Stimulated activated naive CD8-positive, alpha-beta T cell treated with anti-CD3 and anti-CD28 coated beads, Interleukin-15, Interleukin-2, amounts not matched to agents 100 ng/mL and 50 ng/mL, for 24 hours (primary cell): Measurements from ENCODE around the gene ACSM6.
A peak's percentile ranks its signal among the peaks of the same experiment; 100 is the strongest.
"Not testable (repeated sequence)": the region's sequence is repeated elsewhere in the genome, so short reads cannot be mapped to it uniquely, and the experiment has no call there.

Experiments used
- H3K27ac Mint-ChIP-seq: one replicate; pipeline ENCODE4 v1.8.0; 2021; ENCODE audit warnings: mild to moderate bottlenecking, mixed read lengths
- H3K27me3 Mint-ChIP-seq: one replicate; pipeline ENCODE4 v1.8.0; 2021; ENCODE audit warnings: mixed read lengths
- H3K36me3 Mint-ChIP-seq: one replicate; pipeline ENCODE4 v1.8.0; 2021; ENCODE audit warnings: low read depth, mixed read lengths
- H3K4me1 Mint-ChIP-seq: one replicate; pipeline ENCODE4 v1.8.0; 2021; ENCODE audit warnings: low read depth, mixed read lengths
- H3K4me3 Mint-ChIP-seq: one replicate; pipeline ENCODE4 v1.8.0; 2021; ENCODE audit warnings: mild to moderate bottlenecking, mixed read lengths
- H3K9me3 Mint-ChIP-seq: one replicate; pipeline ENCODE4 v1.8.0; 2021; ENCODE audit warnings: mixed read lengths

Gene ACSM6

GRCh38 chr10:95201736-95202135 lies 7.7 kb downstream of the ACSM6 start:
- H3K36me3 Mint-ChIP-seq: no peaks in the 10 kb centered on the region
- H3K9me3 Mint-ChIP-seq: no peaks in the 10 kb centered on the region
- H3K4me1 Mint-ChIP-seq: no peaks in the 10 kb centered on the region
- H3K4me3 Mint-ChIP-seq: no peak overlapping the region
- no peak overlapping the region for H3K27ac Mint-ChIP-seq
- H3K27me3 Mint-ChIP-seq: no peaks in the 10 kb centered on the region

- not testable (repeated sequence) for H3K9me3 Mint-ChIP-seq, H3K4me3 Mint-ChIP-seq, H3K36me3 Mint-ChIP-seq
Observed at GRCh38 chr10:95202865-95203264, 8.8 kb downstream of the ACSM6 start.

GRCh38 chr10:95208702-95209391 lies 14.8 kb downstream of the ACSM6 start:
- Mint-ChIP-seq H3K9me3 (no peaks in the 10 kb centered on the region), H3K36me3 (no peaks in the 10 kb centered on the region), H3K4me1 (no peaks in the 10 kb centered on the region), H3K4me3 (no peak overlapping the region), H3K27ac (no peak overlapping the region), H3K27me3 (no peaks in the 10 kb centered on the region)

More at GRCh38 chr10:95202865-95203264, 8.8 kb downstream of the ACSM6 start:
- H3K27ac Mint-ChIP-seq, H3K27me3 Mint-ChIP-seq, H3K4me1 Mint-ChIP-seq: not testable (repeated sequence)

- H3K36me3 Mint-ChIP-seq: no peaks in the 10 kb centered on the region
- no peak overlapping the region for H3K27ac Mint-ChIP-seq
- H3K27me3 Mint-ChIP-seq: no peaks in the 10 kb centered on the region
- H3K4me1 Mint-ChIP-seq: no peaks in the 10 kb centered on the region
- no peak overlapping the region for H3K4me3 Mint-ChIP-seq
- no peaks in the 10 kb centered on the region for H3K9me3 Mint-ChIP-seq
Observed at GRCh38 chr10:95209509-95210127, 15.6 kb downstream of the ACSM6 start.

- no peaks in the 10 kb centered on the region for H3K4me1 Mint-ChIP-seq
- no peak overlapping the region for H3K27ac Mint-ChIP-seq
- no peak overlapping the region for H3K4me3 Mint-ChIP-seq
- peaks cover 7% of the 10 kb centered on the region for H3K27me3 Mint-ChIP-seq
- no peaks in the 10 kb centered on the region for H3K9me3 Mint-ChIP-seq
- no peaks in the 10 kb centered on the region for H3K36me3 Mint-ChIP-seq
Observed at GRCh38 chr10:95211606-95212279, 17.7 kb downstream of the ACSM6 start.

- Mint-ChIP-seq H3K27ac (no peak overlapping the region), H3K9me3 (no peaks in the 10 kb centered on the region), H3K36me3 (no peaks in the 10 kb centered on the region), H3K4me3 (no peak overlapping the region), H3K27me3 (peaks cover 7% of the 10 kb centered on the region), H3K4me1 (no peaks in the 10 kb centered on the region)
Observed at GRCh38 chr10:95214369-95214768, 20.3 kb downstream of the ACSM6 start.

GRCh38 chr10:95214793-95215192 lies 20.8 kb downstream of the ACSM6 start:
- no peaks in the 10 kb centered on the region for H3K36me3 Mint-ChIP-seq
- no peaks in the 10 kb centered on the region for H3K4me1 Mint-ChIP-seq
- H3K4me3 Mint-ChIP-seq: no peak overlapping the region
- no peak overlapping the region for H3K27ac Mint-ChIP-seq
- H3K9me3 Mint-ChIP-seq: no peaks in the 10 kb centered on the region
- H3K27me3 Mint-ChIP-seq: peaks cover 7% of the 10 kb centered on the region

GRCh38 chr10:95217476-95217875 lies 23.4 kb downstream of the ACSM6 start:
- H3K27ac Mint-ChIP-seq: no peak overlapping the region
- no peak overlapping the region for H3K4me3 Mint-ChIP-seq
- H3K9me3 Mint-ChIP-seq: no peaks in the 10 kb centered on the region
- H3K4me1 Mint-ChIP-seq: no peaks in the 10 kb centered on the region
- H3K36me3 Mint-ChIP-seq: no peaks in the 10 kb centered on the region
- peaks cover 7% of the 10 kb centered on the region for H3K27me3 Mint-ChIP-seq

GRCh38 chr10:95220539-95220938 lies 26.5 kb downstream of the ACSM6 start:
- peaks cover 7% of the 10 kb centered on the region for H3K27me3 Mint-ChIP-seq
- H3K27ac Mint-ChIP-seq: no peak overlapping the region
- H3K36me3 Mint-ChIP-seq: no peaks in the 10 kb centered on the region
- no peaks in the 10 kb centered on the region for H3K4me1 Mint-ChIP-seq
- no peaks in the 10 kb centered on the region for H3K9me3 Mint-ChIP-seq
- no peak overlapping the region for H3K4me3 Mint-ChIP-seq

- Mint-ChIP-seq H3K27ac (no peak overlapping the region), H3K4me3 (no peak overlapping the region), H3K27me3 (peaks cover 6% of the 10 kb centered on the region), H3K4me1 (no peaks in the 10 kb centered on the region), H3K36me3 (no peaks in the 10 kb centered on the region), H3K9me3 (no peaks in the 10 kb centered on the region)
Observed at GRCh38 chr10:95221124-95221523, 27.1 kb downstream of the ACSM6 start.

- Mint-ChIP-seq H3K36me3 (no peaks in the 10 kb centered on the region), H3K4me3 (no peak overlapping the region), H3K27ac (no peak overlapping the region), H3K4me1 (peaks cover 3% of the 10 kb centered on the region), H3K9me3 (no peaks in the 10 kb centered on the region), H3K27me3 (no peaks in the 10 kb centered on the region)
Observed at GRCh38 chr10:95225136-95225535, 31.1 kb downstream of the ACSM6 start.

- not testable (repeated sequence) for H3K27ac Mint-ChIP-seq, H3K4me3 Mint-ChIP-seq, H3K9me3 Mint-ChIP-seq, H3K36me3 Mint-ChIP-seq, H3K27me3 Mint-ChIP-seq
- H3K4me1 Mint-ChIP-seq: peaks cover 16% of the 10 kb centered on the region
Observed at GRCh38 chr10:95228934-95229723, 35.1 kb downstream of the ACSM6 start.

- Mint-ChIP-seq H3K4me1 (peaks cover 17% of the 10 kb centered on the region), H3K36me3 (no peaks in the 10 kb centered on the region), H3K4me3 (peak overlapping the region; percentile 72), H3K9me3 (no peaks in the 10 kb centered on the region), H3K27ac (no peak overlapping the region), H3K27me3 (no peaks in the 10 kb centered on the region)
Observed at GRCh38 chr10:95229724-95230627, 35.9 kb downstream of the ACSM6 start.
